Ishikawa (cell line): ENCODE data around the gene MRPL43.
A peak's percentile ranks its signal among the peaks of the same experiment; 100 is the strongest.

Experiments
- CEBPB ChIP-seq: IDR thresholded peaks from 2 replicates; pipeline ENCODE4 v1.6.1; 2012
- CREB1 ChIP-seq: IDR thresholded peaks from 2 replicates; pipeline ENCODE4 v1.6.1; 2012; ENCODE audit warnings: low read depth
- EGR1 ChIP-seq: IDR thresholded peaks from 2 replicates; pipeline ENCODE4 v1.6.1; 2012
- EP300 ChIP-seq: IDR thresholded peaks from 2 replicates; pipeline ENCODE4 v1.6.1; 2012; ENCODE audit warnings: borderline replicate concordance
- FOXM1 ChIP-seq: IDR thresholded peaks from 2 replicates; pipeline ENCODE4 v1.6.1; 2012; ENCODE audit warnings: low read depth, borderline replicate concordance
- NFIC ChIP-seq: IDR thresholded peaks from 2 replicates; pipeline ENCODE4 v1.6.1; 2012
- RAD21 ChIP-seq: IDR thresholded peaks from 2 replicates; pipeline ENCODE4 v1.6.1; 2012; ENCODE audit warnings: low read depth
- TAF1 ChIP-seq: IDR thresholded peaks from 2 replicates; pipeline ENCODE4 v1.6.1; 2012; ENCODE audit warnings: low read depth, mild to moderate bottlenecking
- TCF12 ChIP-seq: IDR thresholded peaks from 2 replicates; pipeline ENCODE4 v1.6.1; 2012; ENCODE audit warnings: low read depth
- TEAD4 ChIP-seq: IDR thresholded peaks from 2 replicates; pipeline ENCODE4 v1.6.1; 2012
- YY1 ChIP-seq: IDR thresholded peaks from 2 replicates; pipeline ENCODE4 v1.6.1; 2012; ENCODE audit warnings: low read depth
- ZBTB7A ChIP-seq: IDR thresholded peaks from 2 replicates; pipeline ENCODE4 v1.6.1; 2012; ENCODE audit warnings: low read depth
- TF ChIP-seq, protein P1 (sequence below): IDR thresholded peaks from 2 replicates; pipeline ENCODE4 v1.6.1; 2012
- TF ChIP-seq, protein P2 (sequence below): IDR thresholded peaks from 2 replicates; pipeline ENCODE4 v1.6.1; 2012
- TF ChIP-seq, protein P3 (sequence below): IDR thresholded peaks from 2 replicates; pipeline ENCODE4 v1.6.1; 2012; ENCODE audit warnings: low read depth, mild to moderate bottlenecking

The MRPL43 gene

DNA sequence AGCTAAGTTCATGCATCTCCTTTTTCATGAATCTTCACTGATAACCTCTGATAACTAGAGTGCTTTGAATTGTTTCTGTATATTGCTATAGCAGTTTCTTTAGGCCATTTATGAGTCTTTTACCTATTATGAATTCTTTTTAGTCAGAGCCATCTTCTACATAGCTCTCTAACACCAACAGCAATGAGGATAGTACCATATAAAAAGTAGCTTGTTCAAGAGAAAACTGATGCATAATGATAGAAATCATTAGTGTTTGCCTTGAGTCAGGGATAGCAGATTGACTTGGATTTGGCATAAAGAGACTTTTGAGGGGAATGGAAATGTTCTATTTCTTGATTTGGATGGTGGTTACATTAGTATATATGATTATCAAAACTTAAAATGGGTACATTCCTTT lies 43.8 kb downstream of the MRPL43 start:
- no peak for TF ChIP-seq CEBPB
- no peak for TF ChIP-seq EP300
- TF ChIP-seq FOXM1: no peak
- TF ChIP-seq, protein P1, sequence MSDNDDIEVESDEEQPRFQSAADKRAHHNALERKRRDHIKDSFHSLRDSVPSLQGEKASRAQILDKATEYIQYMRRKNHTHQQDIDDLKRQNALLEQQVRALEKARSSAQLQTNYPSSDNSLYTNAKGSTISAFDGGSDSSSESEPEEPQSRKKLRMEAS: no peak
- no peak for TF ChIP-seq TAF1
- TF ChIP-seq, protein P2, sequence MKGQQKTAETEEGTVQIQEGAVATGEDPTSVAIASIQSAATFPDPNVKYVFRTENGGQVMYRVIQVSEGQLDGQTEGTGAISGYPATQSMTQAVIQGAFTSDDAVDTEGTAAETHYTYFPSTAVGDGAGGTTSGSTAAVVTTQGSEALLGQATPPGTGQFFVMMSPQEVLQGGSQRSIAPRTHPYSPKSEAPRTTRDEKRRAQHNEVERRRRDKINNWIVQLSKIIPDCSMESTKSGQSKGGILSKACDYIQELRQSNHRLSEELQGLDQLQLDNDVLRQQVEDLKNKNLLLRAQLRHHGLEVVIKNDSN: no peak
- no peak for TF ChIP-seq TCF12
- no peak for TF ChIP-seq YY1
- TF ChIP-seq TEAD4: no peak
- TF ChIP-seq ZBTB7A: no peak
- TF ChIP-seq RAD21: no peak
- TF ChIP-seq, protein P3, sequence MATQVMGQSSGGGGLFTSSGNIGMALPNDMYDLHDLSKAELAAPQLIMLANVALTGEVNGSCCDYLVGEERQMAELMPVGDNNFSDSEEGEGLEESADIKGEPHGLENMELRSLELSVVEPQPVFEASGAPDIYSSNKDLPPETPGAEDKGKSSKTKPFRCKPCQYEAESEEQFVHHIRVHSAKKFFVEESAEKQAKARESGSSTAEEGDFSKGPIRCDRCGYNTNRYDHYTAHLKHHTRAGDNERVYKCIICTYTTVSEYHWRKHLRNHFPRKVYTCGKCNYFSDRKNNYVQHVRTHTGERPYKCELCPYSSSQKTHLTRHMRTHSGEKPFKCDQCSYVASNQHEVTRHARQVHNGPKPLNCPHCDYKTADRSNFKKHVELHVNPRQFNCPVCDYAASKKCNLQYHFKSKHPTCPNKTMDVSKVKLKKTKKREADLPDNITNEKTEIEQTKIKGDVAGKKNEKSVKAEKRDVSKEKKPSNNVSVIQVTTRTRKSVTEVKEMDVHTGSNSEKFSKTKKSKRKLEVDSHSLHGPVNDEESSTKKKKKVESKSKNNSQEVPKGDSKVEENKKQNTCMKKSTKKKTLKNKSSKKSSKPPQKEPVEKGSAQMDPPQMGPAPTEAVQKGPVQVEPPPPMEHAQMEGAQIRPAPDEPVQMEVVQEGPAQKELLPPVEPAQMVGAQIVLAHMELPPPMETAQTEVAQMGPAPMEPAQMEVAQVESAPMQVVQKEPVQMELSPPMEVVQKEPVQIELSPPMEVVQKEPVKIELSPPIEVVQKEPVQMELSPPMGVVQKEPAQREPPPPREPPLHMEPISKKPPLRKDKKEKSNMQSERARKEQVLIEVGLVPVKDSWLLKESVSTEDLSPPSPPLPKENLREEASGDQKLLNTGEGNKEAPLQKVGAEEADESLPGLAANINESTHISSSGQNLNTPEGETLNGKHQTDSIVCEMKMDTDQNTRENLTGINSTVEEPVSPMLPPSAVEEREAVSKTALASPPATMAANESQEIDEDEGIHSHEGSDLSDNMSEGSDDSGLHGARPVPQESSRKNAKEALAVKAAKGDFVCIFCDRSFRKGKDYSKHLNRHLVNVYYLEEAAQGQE: no peak
- no peak for TF ChIP-seq CREB1
- TF ChIP-seq EGR1: no peak
- no peak for TF ChIP-seq NFIC

- TF ChIP-seq CEBPB (0 out of 2 replicates have a peak, but pooled peaks have one; percentile 19), FOXM1 (no peak)
These were observed 45.1 kb downstream of the MRPL43 start for GRCh38 chr10:100942229-100942628.

- TF ChIP-seq YY1 (no peak), TEAD4 (no peak), TAF1 (no peak), CEBPB (no peak), ZBTB7A (no peak), CREB1 (no peak), EP300 (no peak), FOXM1 (no peak), NFIC (no peak)
- TF ChIP-seq, protein P3: no peak
These were observed 47.4 kb downstream of the MRPL43 start for GRCh38 chr10:100939763-100940344.
